Astrocyte of the spinal cord (primary cell): Measurements from ENCODE around the gene EIF1.

Source experiments
- DNase-seq: peaks from one replicate; pipeline ENCODE4 v3.0.0; 2011; ENCODE audit warnings: low read depth, low spot score
- H3K4me3 ChIP-seq: 2 replicates; pipeline ENCODE4 v1.5.1; 2011; ENCODE audit warnings: low read depth, mild to moderate bottlenecking, low read length, moderate library complexity
- CTCF ChIP-seq: IDR thresholded peaks from 2 replicates; pipeline ENCODE4 v1.5.1; 2012; ENCODE audit warnings: low read depth, mild to moderate bottlenecking, low read length, inconsistent platforms
- in situ Hi-C: cut with HindIII; loops from 2 replicates; pipeline ENCODE4 v1.10.0; 2017; ENCODE audit warnings: low sequenced_read_pairs

The EIF1 gene

GRCh38 chr17:41730479-41730878, 41.8 kb downstream of the EIF1 start:
- DNase-seq, result no peak
- H3K4me3 ChIP-seq, result no peak overlapping the region
- in situ Hi-C loops, result no loop called here
- TF ChIP-seq CTCF, result no peak

- TF ChIP-seq CTCF, result no peak
- no peak for DNase-seq
- in situ Hi-C loops, result no loop called here
- H3K4me3 ChIP-seq, result no peak overlapping the region
These were observed 43.2 kb downstream of the EIF1 start for GRCh38 chr17:41731836-41732235.

- in situ Hi-C loops, result no loop called here
- DNase-seq, result no peak
- H3K4me3 ChIP-seq, result no peak overlapping the region
- no peak for TF ChIP-seq CTCF
These were observed 44.9 kb downstream of the EIF1 start for GRCh38 chr17:41733348-41734138.

GRCh38 chr17:41734139-41734948, 45.7 kb downstream of the EIF1 start, which contains the start of gene HAP1:
Gene HAP1, minus strand, starts transcription at chr17:41734643. Its CDS starts 9 bp downstream, at chr17:41734634.
- H3K4me3 ChIP-seq, result peak within 1 kb of the TSS; percentile 30
- DNase-seq, result no peak
- in situ Hi-C loops, result no loop called here
- no peak for TF ChIP-seq CTCF

GRCh38 chr17:41734949-41735313, 46.2 kb downstream of the EIF1 start:
- TF ChIP-seq CTCF, result no peak
- H3K4me3 ChIP-seq, result peak overlapping the region; percentile 30
- no peak for DNase-seq
- in situ Hi-C loops, result no loop called here

GRCh38 chr17:41735744-41736143, 47.1 kb downstream of the EIF1 start:
- H3K4me3 ChIP-seq, result no peak overlapping the region
- no peak for DNase-seq
- TF ChIP-seq CTCF, result no peak
- in situ Hi-C loops, result no loop called here
